Kidney (tissue), 14 donors: ENCODE data around the gene DTNBP1. TPM values are rescaled to one million over a fixed set of nuclear protein-coding genes. Genes with fewer than 3 reads are reported as not detected.

ENCODE experiments used
- DNase-seq, 5 donors: peaks; one replicate each; pipeline ENCODE4 v3.0.0-alpha.2; 2013 to 2020
- FAIRE-seq: peaks from 2 replicates; lab custom pipeline; 2012; peaks lifted over from hg19 to GRCh38; lab: Jason Lieb, UNC
- H3K27ac ChIP-seq, 2 donors: one replicate each; pipeline ENCODE4 v1.7.0; 2013; ENCODE audit warnings: low read depth in 2 of 2, low read length in 2 of 2, inconsistent platforms in 1 of 2
- H3K27me3 ChIP-seq: one replicate; pipeline ENCODE4 v1.7.1; 2013; ENCODE audit warnings: low read length, inconsistent platforms; ENCODE audit not compliant: control insufficient read depth, insufficient read depth
- H3K36me3 ChIP-seq, 3 donors: one replicate each; pipeline versions ENCODE4 v1.7.0 to v1.7.1; 2013; ENCODE audit warnings: low read length in 3 of 3, control low read depth in 1 of 3, inconsistent platforms in 1 of 3; ENCODE audit not compliant: insufficient read depth in 3 of 3, control insufficient read depth in 2 of 3
- H3K4me1 ChIP-seq, 3 donors: one replicate each; pipeline versions ENCODE4 v1.7.0 to v1.7.1; 2013; ENCODE audit warnings: low read length in 3 of 3, inconsistent platforms in 1 of 3, low read depth in 1 of 3; ENCODE audit not compliant: control insufficient read depth in 2 of 3, insufficient read depth in 2 of 3
- H3K4me3 ChIP-seq, 3 donors: one replicate each; pipeline versions ENCODE4 v1.7.0 to v1.8.1; 2013; ENCODE audit warnings: low read length in 3 of 3, control low read depth in 1 of 3, inconsistent platforms in 1 of 3
- H3K9ac ChIP-seq, 3 donors: one replicate each; pipeline versions ENCODE4 v1.7.0 to v1.7.1; 2013; ENCODE audit warnings: low read length in 3 of 3, control low read depth in 1 of 3, inconsistent platforms in 1 of 3
- H3K9me3 ChIP-seq, 3 donors: one replicate each; pipeline versions ENCODE4 v1.7.0 to v1.7.1; 2013; ENCODE audit warnings: low read length in 3 of 3, control low read depth in 1 of 3, inconsistent platforms in 1 of 3; ENCODE audit not compliant: control insufficient read depth in 2 of 3, insufficient read depth in 1 of 3
- intact Hi-C: fragments of 100-400 bp; cut with DNase I; formaldehyde crosslinking; loops from one replicate; pipeline ENCODE4 v1.11.1; 2022
- polyA plus RNA-seq: library from polyadenylated mRNA; stranded (reverse); fragments of 350-450 nt; fragmentation: Illumina TruSeq; extraction: RNeasy Lipid Tissue Mini Kit (QIAGEN cat#74804); gene quantifications from one replicate; pipeline ENCODE4 v1.2.3, GENCODE V29; 2014; ENCODE audit warnings: low read depth, low replicate concordance; ENCODE audit not compliant: insufficient read depth
- total RNA-seq: library from RNA; stranded (reverse); fragmentation: NEBNext Ultra II Directional; extraction: Animal tissue kit (Norgen Biotek cat#: 25700); gene quantifications from one replicate; pipeline ENCODE4 v1.2.1, GENCODE V29; 2021
- TF ChIP-seq, protein P1 (sequence below): IDR thresholded peaks from 3 replicates; pipeline ENCODE4 v1.5.1; 2012; ENCODE audit warnings: mild to moderate bottlenecking, moderate library complexity, borderline replicate concordance; ENCODE audit not compliant: insufficient read depth; ENCODE audit errors: extremely low read depth
- donor health status: control.
- donor health status: control.
- donor health status: control.
- donor health status: control.
- donor health status: control.
- donor health status: DM: yes; HTN: yes; CAD: no.
- donor health status: Normal renal cell carcinoma (clear cell type).

DTNBP1 gene
- total and polyA plus RNA-seq, 2 donors from 2014 or later, result 25.2 to 36.2 TPM

DNA sequence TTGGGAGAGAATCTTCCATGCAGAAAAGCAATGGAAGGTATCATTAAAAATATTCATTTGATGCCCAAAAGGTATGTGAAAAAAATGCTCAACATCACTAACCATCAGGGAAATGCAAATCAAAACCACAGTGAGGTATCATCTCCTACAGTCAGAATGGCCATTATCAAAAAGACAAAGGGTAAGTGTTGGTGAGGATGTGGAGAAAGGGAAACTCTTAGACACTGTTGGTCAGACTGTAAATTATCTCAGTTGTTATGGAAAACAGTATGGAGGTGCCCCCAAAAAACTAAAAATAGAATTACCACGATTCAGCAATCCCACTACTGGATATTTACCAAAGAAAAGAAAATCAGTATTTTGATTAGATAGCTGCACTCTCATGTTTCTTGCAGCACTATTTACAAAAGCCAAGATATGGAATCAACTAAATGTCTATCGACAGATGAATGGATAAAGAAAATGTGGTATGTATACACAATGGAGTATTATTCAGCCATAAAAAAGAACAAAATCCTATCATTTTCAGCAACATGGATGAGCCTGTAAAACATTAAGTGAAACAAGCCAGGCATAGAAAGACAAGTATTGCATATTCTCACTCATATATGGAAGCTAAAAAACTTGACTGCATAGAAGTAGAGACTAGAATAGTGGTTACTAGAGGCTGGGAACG, 84.0 kb downstream of the DTNBP1 start:
- intact Hi-C loops, result no loop called here
- no peak for FAIRE-seq
- Histone ChIP-seq H3K27me3 (no peaks in the 10 kb centered on the region), H3K27ac (no peak overlapping the region), H3K4me1 (peaks cover 0 to 5% (median 0%) of the 10 kb centered on the region in 3 donors), H3K9ac (no peak overlapping the region), H3K36me3 (no peaks in the 10 kb centered on the region), H3K4me3 (no peak overlapping the region), H3K9me3 (no peaks in the 10 kb centered on the region)
- TF ChIP-seq, protein P1, sequence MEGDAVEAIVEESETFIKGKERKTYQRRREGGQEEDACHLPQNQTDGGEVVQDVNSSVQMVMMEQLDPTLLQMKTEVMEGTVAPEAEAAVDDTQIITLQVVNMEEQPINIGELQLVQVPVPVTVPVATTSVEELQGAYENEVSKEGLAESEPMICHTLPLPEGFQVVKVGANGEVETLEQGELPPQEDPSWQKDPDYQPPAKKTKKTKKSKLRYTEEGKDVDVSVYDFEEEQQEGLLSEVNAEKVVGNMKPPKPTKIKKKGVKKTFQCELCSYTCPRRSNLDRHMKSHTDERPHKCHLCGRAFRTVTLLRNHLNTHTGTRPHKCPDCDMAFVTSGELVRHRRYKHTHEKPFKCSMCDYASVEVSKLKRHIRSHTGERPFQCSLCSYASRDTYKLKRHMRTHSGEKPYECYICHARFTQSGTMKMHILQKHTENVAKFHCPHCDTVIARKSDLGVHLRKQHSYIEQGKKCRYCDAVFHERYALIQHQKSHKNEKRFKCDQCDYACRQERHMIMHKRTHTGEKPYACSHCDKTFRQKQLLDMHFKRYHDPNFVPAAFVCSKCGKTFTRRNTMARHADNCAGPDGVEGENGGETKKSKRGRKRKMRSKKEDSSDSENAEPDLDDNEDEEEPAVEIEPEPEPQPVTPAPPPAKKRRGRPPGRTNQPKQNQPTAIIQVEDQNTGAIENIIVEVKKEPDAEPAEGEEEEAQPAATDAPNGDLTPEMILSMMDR, result no peak
- DNase-seq, result no peak

DNA sequence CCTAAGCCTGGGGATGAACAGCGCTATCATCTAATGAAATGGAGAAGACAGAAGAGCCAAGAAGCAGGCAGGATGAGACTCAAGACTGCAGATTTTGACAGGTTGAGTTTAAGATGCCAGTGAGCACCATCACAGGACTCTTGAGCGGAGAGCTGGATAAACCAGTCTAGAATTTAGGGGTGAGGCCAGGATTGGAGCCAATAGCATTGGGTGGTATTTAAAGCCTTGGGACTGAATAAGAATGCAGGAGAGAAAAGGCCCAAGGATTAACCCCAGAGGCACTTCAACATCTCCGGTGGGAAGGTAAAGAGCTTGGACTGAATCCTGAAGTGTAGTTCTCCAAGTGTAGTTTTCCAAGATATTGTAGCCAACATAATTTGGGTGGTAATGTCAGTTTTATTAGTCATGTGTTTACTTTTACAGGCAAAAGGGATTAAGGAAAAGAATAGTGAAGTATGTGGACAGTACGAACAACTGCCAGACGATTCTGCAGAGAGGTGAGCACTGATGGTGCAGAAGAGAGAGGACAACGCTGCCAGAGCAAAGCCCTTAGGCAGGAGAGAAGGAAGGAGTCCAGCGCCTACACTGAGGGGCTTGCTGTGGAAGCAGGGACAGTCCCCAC, 85.2 kb downstream of the DTNBP1 start:
- no peaks in the 10 kb centered on the region for H3K36me3 ChIP-seq
- H3K4me3 ChIP-seq, result no peak overlapping the region
- H3K9ac ChIP-seq, result no peak overlapping the region
- FAIRE-seq, result no peak
- peaks cover 0 to 5% (median 5%) of the 10 kb centered on the region in 3 donors for H3K4me1 ChIP-seq
- intact Hi-C loops, result no loop called here
- DNase-seq, result no peak
- H3K27me3 ChIP-seq, result no peaks in the 10 kb centered on the region
- H3K9me3 ChIP-seq, result no peaks in the 10 kb centered on the region
- H3K27ac ChIP-seq, result no peak overlapping the region
- TF ChIP-seq, protein P1, result no peak

DNA sequence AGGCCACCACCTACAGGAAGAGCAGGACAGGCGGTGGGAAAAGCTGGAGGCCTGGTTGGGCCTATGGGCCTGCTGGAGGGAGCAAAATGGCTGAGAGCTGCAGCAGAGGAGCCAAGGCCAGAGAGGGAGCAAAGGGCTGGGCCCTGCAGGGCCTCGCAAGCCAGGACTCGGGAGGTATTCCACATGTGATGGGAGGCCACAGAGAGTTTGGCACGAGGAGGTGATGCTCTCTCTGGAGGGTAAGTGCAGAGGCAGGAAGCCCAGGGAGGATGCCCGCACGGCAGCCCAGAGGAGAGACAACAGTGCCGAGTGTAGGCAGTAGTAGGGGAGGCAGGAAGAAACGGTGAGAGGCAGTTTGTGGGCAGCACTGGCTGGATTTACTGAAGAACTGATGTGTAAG, 85.7 kb downstream of the DTNBP1 start:
- intact Hi-C loops, result no loop called here
- Histone ChIP-seq H3K4me1 (peaks cover 0 to 5% (median 5%) of the 10 kb centered on the region in 3 donors), H3K27me3 (no peaks in the 10 kb centered on the region), H3K36me3 (no peaks in the 10 kb centered on the region), H3K9me3 (no peaks in the 10 kb centered on the region), H3K4me3 (no peak overlapping the region), H3K27ac (no peak overlapping the region), H3K9ac (no peak overlapping the region)
- TF ChIP-seq, protein P1, result no peak
- DNase-seq (no peak), FAIRE-seq (no peak)
